Non-pigmented ciliary epithelial cell (primary cell): ENCODE results near the gene LDLRAP1.
A peak's percentile ranks its signal among the peaks of the same experiment; 100 is the strongest.
"Not testable (repeated sequence)": the region's sequence is repeated elsewhere in the genome, so short reads cannot be mapped to it uniquely, and the experiment has no call there.

ENCODE experiments used
- DNase-seq: peaks from one replicate; pipeline ENCODE4 v3.0.0-alpha.2; 2010; ENCODE audit warnings: low read depth

Gene LDLRAP1

GRCh38 chr1:25577134-25577920 lies 33.9 kb downstream of the LDLRAP1 start:
- DNase-seq: no peak

GRCh38 chr1:25579292-25580252 lies 36.2 kb downstream of the LDLRAP1 start:
- no peak for DNase-seq

- no peak for DNase-seq
These were observed 37.5 kb downstream of the LDLRAP1 start for GRCh38 chr1:25580927-25581326.

GRCh38 chr1:25581764-25582163 lies 38.4 kb downstream of the LDLRAP1 start:
- no peak for DNase-seq

GRCh38 chr1:25583519-25584370 lies 40.3 kb downstream of the LDLRAP1 start:
- no peak for DNase-seq

GRCh38 chr1:25586181-25586588 lies 42.8 kb downstream of the LDLRAP1 start:
- no peak for DNase-seq

GRCh38 chr1:25587290-25587689 lies 43.9 kb downstream of the LDLRAP1 start:
- DNase-seq: no peak

- not testable (repeated sequence) for DNase-seq
These were observed 44.8 kb downstream of the LDLRAP1 start for GRCh38 chr1:25588224-25588623.

GRCh38 chr1:25588786-25589185 lies 45.4 kb downstream of the LDLRAP1 start:
- DNase-seq: not testable (repeated sequence)

- DNase-seq: no peak
These were observed 46.9 kb downstream of the LDLRAP1 start for GRCh38 chr1:25590096-25590824.

- DNase-seq: no peak
These were observed 50.5 kb downstream of the LDLRAP1 start for GRCh38 chr1:25593861-25594260.

- no peak for DNase-seq
These were observed 51.6 kb downstream of the LDLRAP1 start for GRCh38 chr1:25594971-25595370.

- DNase-seq: not testable (repeated sequence)
These were observed 53.2 kb downstream of the LDLRAP1 start for GRCh38 chr1:25596641-25597040.

- DNase-seq: no peak
These were observed 55.5 kb downstream of the LDLRAP1 start for GRCh38 chr1:25598879-25599278.

GRCh38 chr1:25599969-25600610 lies 56.7 kb downstream of the LDLRAP1 start:
- DNase-seq: no peak

- not testable (repeated sequence) for DNase-seq
These were observed 57.7 kb downstream of the LDLRAP1 start for GRCh38 chr1:25600971-25601699.

GRCh38 chr1:25603779-25604538 lies 60.6 kb downstream of the LDLRAP1 start:
- not testable (repeated sequence) for DNase-seq

GRCh38 chr1:25607123-25607522 lies 63.7 kb downstream of the LDLRAP1 start:
- DNase-seq: no peak

GRCh38 chr1:25608488-25609178 lies 65.2 kb downstream of the LDLRAP1 start:
- DNase-seq: peak; percentile 19
